Central memory CD8-positive, alpha-beta T cell (primary cell): ENCODE data around the gene POU4F1.
A peak's percentile ranks its signal among the peaks of the same experiment; 100 is the strongest.
"Not testable (repeated sequence)": the region's sequence is repeated elsewhere in the genome, so short reads cannot be mapped to it uniquely, and the experiment has no call there.

ENCODE experiments used
- ATAC-seq: fragments of 150-1000 bp; cut with Tn5 transposase; replicated peaks from 2 replicates; pipeline ENCODE4 v1.10.0; 2022; ENCODE audit warnings: mild to moderate bottlenecking, moderate FRiP score, moderate number of reproducible peaks; ENCODE audit not compliant: poor library complexity, severe bottlenecking; ENCODE audit errors: extremely low read depth
- DNase-seq, 2 donors: peaks; one replicate each; pipeline ENCODE4 v3.0.0; 2021; ENCODE audit warnings: low spot score in 2 of 2
- H3K27ac Mint-ChIP-seq: one replicate; pipeline ENCODE4 v1.8.0; 2022; ENCODE audit warnings: low read depth, mild to moderate bottlenecking, moderate library complexity, mixed read lengths
- H3K27me3 Mint-ChIP-seq: one replicate; pipeline ENCODE4 v1.8.0; 2022; ENCODE audit warnings: mixed read lengths
- H3K36me3 Mint-ChIP-seq: one replicate; pipeline ENCODE4 v1.8.0; 2022; ENCODE audit warnings: mild to moderate bottlenecking, moderate library complexity, mixed read lengths; ENCODE audit not compliant: insufficient read depth
- H3K4me1 Mint-ChIP-seq: one replicate; pipeline ENCODE4 v1.8.0; 2022; ENCODE audit warnings: mixed read lengths
- H3K4me3 Mint-ChIP-seq: one replicate; pipeline ENCODE4 v1.8.0; 2022; ENCODE audit warnings: mild to moderate bottlenecking, moderate library complexity, mixed read lengths
- H3K9me3 Mint-ChIP-seq: one replicate; pipeline ENCODE4 v1.8.0; 2022; ENCODE audit warnings: mixed read lengths

Gene POU4F1

GRCh38 chr13:78603240-78603957 lies at the start of gene POU4F1:
Gene POU4F1, minus strand, starts transcription at chr13:78603552. Its CDS starts 226 bp downstream, at chr13:78603326.
- Mint-ChIP-seq H3K36me3 (peaks cover 22% of the 10 kb centered on the region), H3K4me1 (peaks cover 30% of the 10 kb centered on the region), H3K9me3 (no peaks in the 10 kb centered on the region), H3K27ac (peak within 1 kb of the TSS; percentile 89), H3K4me3 (peak within 1 kb of the TSS; percentile 84), H3K27me3 (peaks cover 99% of the 10 kb centered on the region)
- DNase-seq, result no peak
- ATAC-seq, result peak; percentile 66

- no peak overlapping the region for H3K27ac Mint-ChIP-seq
- H3K4me3 Mint-ChIP-seq, result no peak overlapping the region
- H3K36me3 Mint-ChIP-seq, result peaks cover 7% of the 10 kb centered on the region
- H3K9me3 Mint-ChIP-seq, result no peaks in the 10 kb centered on the region
- no peak for ATAC-seq
- no peaks in the 10 kb centered on the region for H3K27me3 Mint-ChIP-seq
- DNase-seq, result no peak
- H3K4me1 Mint-ChIP-seq, result peaks cover 16% of the 10 kb centered on the region
Measured at GRCh38 chr13:78652651-78653050, 49.3 kb upstream of the POU4F1 start.

- Mint-ChIP-seq H3K27me3 (no peaks in the 10 kb centered on the region), H3K9me3 (no peaks in the 10 kb centered on the region), H3K27ac (no peak overlapping the region), H3K36me3 (peaks cover 5% of the 10 kb centered on the region), H3K4me1 (peaks cover 11% of the 10 kb centered on the region), H3K4me3 (no peak overlapping the region)
- ATAC-seq, result no peak
- DNase-seq, result no peak
Measured at GRCh38 chr13:78650717-78651083, 47.3 kb upstream of the POU4F1 start.

- ATAC-seq (peak; percentile 19), DNase-seq (no peak)
- Mint-ChIP-seq H3K36me3 (peaks cover 1% of the 10 kb centered on the region), H3K4me1 (peaks cover 6% of the 10 kb centered on the region), H3K4me3 (no peak overlapping the region), H3K9me3 (no peaks in the 10 kb centered on the region), H3K27ac (no peak overlapping the region), H3K27me3 (no peaks in the 10 kb centered on the region)
Measured at GRCh38 chr13:78649997-78650716, 46.8 kb upstream of the POU4F1 start.

- not testable (repeated sequence) for DNase-seq, H3K36me3 Mint-ChIP-seq, H3K27me3 Mint-ChIP-seq, H3K4me1 Mint-ChIP-seq, H3K4me3 Mint-ChIP-seq, ATAC-seq, H3K27ac Mint-ChIP-seq, H3K9me3 Mint-ChIP-seq
Measured at GRCh38 chr13:78647109-78647678, 43.8 kb upstream of the POU4F1 start.

GRCh38 chr13:78638216-78638615 lies 34.9 kb upstream of the POU4F1 start:
- no peak overlapping the region for H3K4me3 Mint-ChIP-seq
- DNase-seq (no peak), ATAC-seq (no peak)
- H3K36me3 Mint-ChIP-seq, result peaks cover 56% of the 10 kb centered on the region
- H3K9me3 Mint-ChIP-seq, result no peaks in the 10 kb centered on the region
- no peak overlapping the region for H3K27ac Mint-ChIP-seq
- peaks cover 5% of the 10 kb centered on the region for H3K4me1 Mint-ChIP-seq
- H3K27me3 Mint-ChIP-seq, result no peaks in the 10 kb centered on the region

- Mint-ChIP-seq H3K4me1 (no peaks in the 10 kb centered on the region), H3K9me3 (no peaks in the 10 kb centered on the region), H3K27ac (no peak overlapping the region), H3K27me3 (no peaks in the 10 kb centered on the region), H3K36me3 (peaks cover 57% of the 10 kb centered on the region), H3K4me3 (no peak overlapping the region)
- ATAC-seq (no peak), DNase-seq (no peak)
Measured at GRCh38 chr13:78636495-78636894, 33.1 kb upstream of the POU4F1 start.

- ATAC-seq (no peak), DNase-seq (no peak)
- Mint-ChIP-seq H3K9me3 (no peaks in the 10 kb centered on the region), H3K4me1 (peaks cover 11% of the 10 kb centered on the region), H3K27me3 (no peaks in the 10 kb centered on the region), H3K4me3 (no peak overlapping the region), H3K27ac (no peak overlapping the region), H3K36me3 (peaks cover 51% of the 10 kb centered on the region)
Measured at GRCh38 chr13:78632996-78633395, 29.6 kb upstream of the POU4F1 start.

GRCh38 chr13:78631077-78631476 lies 27.7 kb upstream of the POU4F1 start:
- no peak for ATAC-seq

GRCh38 chr13:78630511-78630910 lies 27.2 kb upstream of the POU4F1 start:
- Mint-ChIP-seq H3K4me1 (peaks cover 20% of the 10 kb centered on the region), H3K27ac (no peak overlapping the region), H3K9me3 (no peaks in the 10 kb centered on the region), H3K4me3 (no peak overlapping the region), H3K27me3 (no peaks in the 10 kb centered on the region), H3K36me3 (peaks cover 39% of the 10 kb centered on the region)
- no peak for DNase-seq
- ATAC-seq, result no peak

More at GRCh38 chr13:78631077-78631476, 27.7 kb upstream of the POU4F1 start:
- H3K4me3 Mint-ChIP-seq, result no peak overlapping the region
- no peak overlapping the region for H3K27ac Mint-ChIP-seq
- H3K4me1 Mint-ChIP-seq, result peaks cover 16% of the 10 kb centered on the region
- peaks cover 38% of the 10 kb centered on the region for H3K36me3 Mint-ChIP-seq
- no peak for DNase-seq
- no peaks in the 10 kb centered on the region for H3K9me3 Mint-ChIP-seq
- no peaks in the 10 kb centered on the region for H3K27me3 Mint-ChIP-seq

- Mint-ChIP-seq H3K36me3 (peaks cover 14% of the 10 kb centered on the region), H3K27ac (no peak overlapping the region), H3K27me3 (no peaks in the 10 kb centered on the region)
Measured at GRCh38 chr13:78625384-78625783, 22.0 kb upstream of the POU4F1 start.

GRCh38 chr13:78623132-78623531 lies 19.8 kb upstream of the POU4F1 start:
- Mint-ChIP-seq H3K36me3 (peaks cover 16% of the 10 kb centered on the region), H3K9me3 (no peaks in the 10 kb centered on the region), H3K27ac (no peak overlapping the region), H3K27me3 (no peaks in the 10 kb centered on the region), H3K4me3 (no peak overlapping the region), H3K4me1 (peaks cover 18% of the 10 kb centered on the region)
- ATAC-seq (no peak), DNase-seq (no peak)

More at GRCh38 chr13:78625384-78625783, 22.0 kb upstream of the POU4F1 start:
- Mint-ChIP-seq H3K4me3 (no peak overlapping the region), H3K4me1 (peaks cover 23% of the 10 kb centered on the region), H3K9me3 (no peaks in the 10 kb centered on the region)
- ATAC-seq (no peak), DNase-seq (no peak)
